HCT116 (cell line): ENCODE results near the gene CLEC4A. TPM values are rescaled to one million over a fixed set of nuclear protein-coding genes. Genes with fewer than 3 reads are reported as not detected.

Experiments used
- ATAC-seq: fragments of 200-7000 bp; cut with Tn5 transposase; 2 replicates; pipeline ENCODE4 v1.9.1; 2020; ENCODE audit warnings: mild to moderate bottlenecking, moderate library complexity
- BruUV-seq: library from RNA; stranded (reverse); fragments of 400-500 nt; replicated peaks from 2 replicates; lab custom pipeline; 2021; lab: Mats Ljungman, UMichigan
- CTCF ChIA-PET: fragments of 300-600 bp; sonication (Branson Sonifier 250); formaldehyde crosslinking; loops from one replicate; lab custom pipeline; 2021; ENCODE audit warnings: antibody characterized with exemption; lab: Charles Lee
- POLR2A ChIA-PET: fragments of 300-600, 350-600 bp; sonication (Branson Sonifier 250); formaldehyde crosslinking; loops from one replicate; lab custom pipeline; 2021; ENCODE audit warnings: antibody characterized with exemption; lab: Charles Lee
- RAD21 ChIA-PET, 2 experiments: fragments of 300-600 bp; sonication (Branson Sonifier 250); formaldehyde crosslinking; loops; one replicate each; lab custom pipeline; 2023; ENCODE audit warnings: low total read pairs in 2 of 2; ENCODE audit not compliant: uncharacterized antibody in 2 of 2, unreplicated experiment in 2 of 2, low non-redundant PET in 1 of 2; lab: Charles Lee
- DNase-seq: peaks from one replicate; pipeline ENCODE4 v3.0.0-alpha.2; 2010; ENCODE audit warnings: low read depth, low spot score
- H2AFZ ChIP-seq: fragments of 200-600 bp; shearing (Covaris generic), sonication (generic); 2 replicates; pipeline ENCODE4 v1.6.1; 2017; ENCODE audit warnings: low read depth, mixed run types, mixed read lengths, antibody characterized with exemption, low read length; ENCODE audit not compliant: poor library complexity, severe bottlenecking
- H3K27ac ChIP-seq: 2 replicates; pipeline ENCODE4 v1.5.1; 2012; ENCODE audit warnings: low read depth, low read length
- H3K27me3 ChIP-seq: fragments of 200-600 bp; sonication (generic); 2 replicates; pipeline ENCODE4 v1.6.1; 2016; ENCODE audit warnings: mixed run types, low read length, mixed read lengths; ENCODE audit not compliant: insufficient read depth
- H3K36me3 ChIP-seq, 2 experiments: fragments of 200-500 bp in 1 of 2; fragments of 200-600 bp in 1 of 2; sonication (Bioruptor generic) in 1 of 2; sonication (generic) in 1 of 2; 2 replicates each; pipeline versions ENCODE4 v1.5.1 to v1.6.1; 2014 to 2016; ENCODE audit warnings: low read length in 2 of 2, inconsistent platforms in 1 of 2, mixed read lengths in 1 of 2, mixed run types in 1 of 2; ENCODE audit not compliant: insufficient read depth in 2 of 2, control insufficient read depth in 1 of 2
- H3K4me1 ChIP-seq, 2 experiments: fragments of 200-600 bp in 1 of 2; sonication (generic) in 1 of 2; 2 replicates each; pipeline versions ENCODE4 v1.5.1 to v1.6.1; 2012 to 2017; ENCODE audit warnings: low read length in 2 of 2, inconsistent platforms in 1 of 2, mild to moderate bottlenecking in 1 of 2, mixed read lengths in 1 of 2, mixed run types in 1 of 2, moderate library complexity in 1 of 2; ENCODE audit not compliant: insufficient read depth in 2 of 2, control insufficient read depth in 1 of 2
- H3K4me2 ChIP-seq: fragments of 200-600 bp; sonication (generic); 2 replicates; pipeline ENCODE4 v1.6.1; 2017; ENCODE audit warnings: mixed run types, low read length, mixed read lengths
- H3K4me3 ChIP-seq, 2 experiments: fragments of 200-600 bp in 1 of 2; sonication (generic) in 1 of 2; replicated peaks in 1 of 2; 2 replicates each; pipeline ENCODE4 v1.5.1; 2011 to 2016; ENCODE audit warnings: low read length in 2 of 2, control low read depth in 1 of 2, low read depth in 1 of 2, mild to moderate bottlenecking in 1 of 2, mixed read lengths in 1 of 2, mixed run types in 1 of 2
- H3K79me2 ChIP-seq: fragments of 200-600 bp; sonication (generic); 2 replicates; pipeline ENCODE4 v1.6.1; 2017; ENCODE audit warnings: mild to moderate bottlenecking, mixed run types, low read length, moderate library complexity, mixed read lengths; ENCODE audit not compliant: insufficient read depth
- H3K9ac ChIP-seq: fragments of 200-600 bp; sonication (generic); 2 replicates; pipeline ENCODE4 v1.6.1; 2016; ENCODE audit warnings: low read length, mixed read lengths
- H3K9me2 ChIP-seq: fragments of 200-600 bp; sonication (generic), shearing (Covaris generic); 2 replicates; pipeline ENCODE4 v1.6.1; 2017; ENCODE audit warnings: mixed run types, mild to moderate bottlenecking, moderate library complexity; ENCODE audit not compliant: insufficient read depth
- H3K9me3 ChIP-seq, 2 experiments: fragments of 200-500 bp in 1 of 2; fragments of 200-600 bp in 1 of 2; sonication (Bioruptor generic) in 1 of 2; sonication (generic) in 1 of 2; 2 replicates each; pipeline ENCODE4 v1.6.1; 2014 to 2017; ENCODE audit warnings: low read length in 2 of 2, mixed read lengths in 2 of 2, inconsistent platforms in 1 of 2, low read depth in 1 of 2, mild to moderate bottlenecking in 1 of 2, mixed run types in 1 of 2, moderate library complexity in 1 of 2; ENCODE audit not compliant: control insufficient read depth in 1 of 2, insufficient read depth in 1 of 2
- H4K20me1 ChIP-seq: fragments of 200-600 bp; sonication (generic), shearing (Covaris generic); 2 replicates; pipeline ENCODE4 v1.6.1; 2017; ENCODE audit warnings: mixed run types, mild to moderate bottlenecking, moderate library complexity; ENCODE audit not compliant: insufficient read depth
- ATF3 ChIP-seq: IDR thresholded peaks from 2 replicates; pipeline ENCODE4 v1.6.1; 2012
- CEBPB ChIP-seq: IDR thresholded peaks from 2 replicates; pipeline ENCODE4 v1.6.1; 2012; ENCODE audit warnings: low read depth
- EGR1 ChIP-seq: IDR thresholded peaks from 2 replicates; pipeline ENCODE4 v1.6.1; 2012; ENCODE audit warnings: low read depth
- EZH2phosphoT487 ChIP-seq: fragments of 200-600 bp; IDR thresholded peaks from 2 replicates; pipeline ENCODE4 v1.6.1; 2018; ENCODE audit warnings: antibody characterized with exemption, borderline replicate concordance
- JUND ChIP-seq: IDR thresholded peaks from 2 replicates; pipeline ENCODE4 v1.6.1; 2012
- POLR2A ChIP-seq: IDR thresholded peaks from 2 replicates; pipeline ENCODE4 v1.7.0; 2011; ENCODE audit warnings: borderline replicate concordance; ENCODE audit not compliant: insufficient read depth, insufficient read length; ENCODE audit errors: extremely low read depth
- RAD21 ChIP-seq: IDR thresholded peaks from 2 replicates; pipeline ENCODE4 v1.6.1; 2012; ENCODE audit warnings: low read depth, mild to moderate bottlenecking
- SRF ChIP-seq: IDR thresholded peaks from 2 replicates; pipeline ENCODE4 v1.6.1; 2012; ENCODE audit warnings: low read depth
- ZFX ChIP-seq: fragments of 450-650 bp; IDR thresholded peaks from 2 replicates; pipeline ENCODE4 v1.6.1; 2017
- intact Hi-C: fragments of 100-400 bp; cut with micrococcal nuclease; formaldehyde crosslinking; loops from 2 replicates; pipeline ENCODE4 v1.10.0; 2022
- total RNA-seq: library from RNA; stranded (reverse); gene quantifications from one replicate; pipeline ENCODE4 v1.2.1, GENCODE V29; 2021; ENCODE audit not compliant: unreplicated experiment
- TF ChIP-seq, protein P1 (sequence below): IDR thresholded peaks from 2 replicates; pipeline ENCODE4 v1.6.1; 2012; ENCODE audit warnings: low read depth

Gene CLEC4A
- total RNA-seq, 1 experiment from 2014 or later, result 0.69 TPM

- TF ChIP-seq RAD21 (no peak), CEBPB (no peak), POLR2A (no peak), EZH2phosphoT487 (no peak), ZFX (no peak)
Observed at GRCh38 chr12:8089716-8090115, 33.7 kb upstream of the CLEC4A start (continued).

GRCh38 chr12:8093291-8093690, 30.1 kb upstream of the CLEC4A start:
- Histone ChIP-seq H3K4me1 (no peaks in the 10 kb centered on the region), H3K27ac (no peak overlapping the region), H3K9me3 (no peaks in the 10 kb centered on the region), H3K79me2 (peaks cover 10% of the 10 kb centered on the region), H3K9me2 (no peaks in the 10 kb centered on the region), H3K9ac (no peak overlapping the region), H3K36me3 (peaks cover 23 to 37% of the 10 kb centered on the region in 2 experiments; a peak in 3 of 4 replicates), H4K20me1 (no peaks in the 10 kb centered on the region), H3K4me3 (no peak overlapping the region), H3K4me2 (no peak overlapping the region), H3K27me3 (no peaks in the 10 kb centered on the region), H2AFZ (no peak overlapping the region)
- ATAC-seq (no peak), DNase-seq (no peak)
- BruUV-seq, result no TSS peak
- POLR2A ChIA-PET, result no interaction called here
- no peak for TF ChIP-seq EZH2phosphoT487
- no peak for TF ChIP-seq ATF3
- TF ChIP-seq JUND, result no peak
- no peak for TF ChIP-seq EGR1
- TF ChIP-seq, protein P1, sequence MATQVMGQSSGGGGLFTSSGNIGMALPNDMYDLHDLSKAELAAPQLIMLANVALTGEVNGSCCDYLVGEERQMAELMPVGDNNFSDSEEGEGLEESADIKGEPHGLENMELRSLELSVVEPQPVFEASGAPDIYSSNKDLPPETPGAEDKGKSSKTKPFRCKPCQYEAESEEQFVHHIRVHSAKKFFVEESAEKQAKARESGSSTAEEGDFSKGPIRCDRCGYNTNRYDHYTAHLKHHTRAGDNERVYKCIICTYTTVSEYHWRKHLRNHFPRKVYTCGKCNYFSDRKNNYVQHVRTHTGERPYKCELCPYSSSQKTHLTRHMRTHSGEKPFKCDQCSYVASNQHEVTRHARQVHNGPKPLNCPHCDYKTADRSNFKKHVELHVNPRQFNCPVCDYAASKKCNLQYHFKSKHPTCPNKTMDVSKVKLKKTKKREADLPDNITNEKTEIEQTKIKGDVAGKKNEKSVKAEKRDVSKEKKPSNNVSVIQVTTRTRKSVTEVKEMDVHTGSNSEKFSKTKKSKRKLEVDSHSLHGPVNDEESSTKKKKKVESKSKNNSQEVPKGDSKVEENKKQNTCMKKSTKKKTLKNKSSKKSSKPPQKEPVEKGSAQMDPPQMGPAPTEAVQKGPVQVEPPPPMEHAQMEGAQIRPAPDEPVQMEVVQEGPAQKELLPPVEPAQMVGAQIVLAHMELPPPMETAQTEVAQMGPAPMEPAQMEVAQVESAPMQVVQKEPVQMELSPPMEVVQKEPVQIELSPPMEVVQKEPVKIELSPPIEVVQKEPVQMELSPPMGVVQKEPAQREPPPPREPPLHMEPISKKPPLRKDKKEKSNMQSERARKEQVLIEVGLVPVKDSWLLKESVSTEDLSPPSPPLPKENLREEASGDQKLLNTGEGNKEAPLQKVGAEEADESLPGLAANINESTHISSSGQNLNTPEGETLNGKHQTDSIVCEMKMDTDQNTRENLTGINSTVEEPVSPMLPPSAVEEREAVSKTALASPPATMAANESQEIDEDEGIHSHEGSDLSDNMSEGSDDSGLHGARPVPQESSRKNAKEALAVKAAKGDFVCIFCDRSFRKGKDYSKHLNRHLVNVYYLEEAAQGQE, result no peak
- no peak for TF ChIP-seq SRF
- intact Hi-C loops, result no loop called here
- RAD21 ChIA-PET, result no interaction called here
- CTCF ChIA-PET, result no interaction called here
